ENCODE measurements around the gene VKORC1L1. TPM values are rescaled to one million over a fixed set of nuclear protein-coding genes. Genes with fewer than 3 reads are reported as not detected.

VKORC1L1 gene
- total and polyA plus RNA-seq, 9 of the 15 experiments (the other 6 are each of a cell fraction or from before 2014, with no cell fraction given): 6.8 to 36.5 (median 19.3) TPM

DNA sequence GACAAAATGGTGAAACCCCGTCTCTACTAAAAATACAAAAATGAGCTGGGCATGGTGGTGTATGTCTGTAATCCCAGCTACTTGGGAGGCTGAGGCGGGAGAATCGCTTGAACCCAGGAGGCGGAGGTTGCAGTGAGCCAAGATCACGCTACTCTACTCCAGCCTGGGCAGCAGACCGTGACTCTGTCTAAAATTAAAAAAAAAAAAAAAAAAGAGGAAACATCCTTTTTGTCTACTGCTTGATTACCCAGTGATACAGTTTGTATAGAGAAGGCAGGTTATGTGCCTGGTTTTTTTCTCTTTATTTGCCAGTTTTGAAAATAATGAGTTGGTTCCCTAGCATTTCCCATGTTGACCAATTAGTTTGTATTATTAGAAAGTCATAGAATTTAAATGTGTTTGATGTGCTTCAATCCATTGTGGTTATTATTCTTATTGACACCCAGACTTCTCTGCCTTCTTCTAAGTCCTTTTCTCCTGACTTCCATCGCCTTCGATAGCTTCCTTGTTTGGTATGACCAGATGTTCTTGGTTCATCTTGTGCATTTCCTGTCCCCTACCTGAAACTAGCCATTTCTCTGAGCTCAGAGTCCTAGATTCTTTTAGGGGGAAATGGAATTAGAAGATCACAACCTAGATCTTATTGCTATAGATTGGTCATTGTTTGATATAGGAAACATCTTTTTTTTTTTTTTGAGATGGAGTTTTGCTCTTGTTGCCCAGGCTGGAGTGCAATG lies 43.2 kb downstream of the VKORC1L1 start:
- no peak overlapping the region for H3K9ac ChIP-seq (ENCODE audit: insufficient read depth in 1 of 2, low read depth in 2 of 2, low read length in 2 of 2)
- 89% methylated on average over 8 of the region's 8 CpGs for WGBS (ENCODE audit: insufficient coverage, low coverage, missing lambda C conversion rate)
- H3K4me3 ChIP-seq: no peak overlapping the region
- H3K27ac ChIP-seq (ENCODE audit: extremely low read depth, low read depth, low read length): no peak overlapping the region
- BruUV-seq (replicated peaks): no TSS peak
- no peaks in the 10 kb centered on the region for H3K9me1 ChIP-seq (ENCODE audit: control insufficient read depth, insufficient read depth, low read length)
- FAIRE-seq (no peak), ATAC-seq (no peak), DNase-seq (ENCODE audit: extremely low read depth in 1 of 4, low spot score in 3 of 4) (no peak)
- H3K4me1 ChIP-seq (replicated peaks in 1 of 2; ENCODE audit: control insufficient read depth in 2 of 2, insufficient read depth in 2 of 2, low read length in 2 of 2): no peaks in the 10 kb centered on the region
- H2AFZ ChIP-seq (ENCODE audit: low read depth, low read length): no peak overlapping the region
- no peaks in the 10 kb centered on the region for H3K9me3 ChIP-seq (replicated peaks; ENCODE audit: control insufficient read depth, insufficient read depth, low read depth, low read length)
- CTCF ChIA-PET (ENCODE audit: low intra/inter-chr PET ratio): no interaction called here
- intact Hi-C loops (cut with micrococcal nuclease): no loop called here
- POLR2A ChIA-PET: interaction anchor here (0.6 kb wide), 1 partner anchor 444 kb away, joined by 3 read pairs; no protein-coding TSS in a partner anchor
- no peaks in the 10 kb centered on the region for H4K20me1 ChIP-seq (replicated peaks; ENCODE audit: control insufficient read depth, insufficient read depth, low read length)
- H3K27me3 ChIP-seq (ENCODE audit: control insufficient read depth in 2 of 2, insufficient read depth in 2 of 2, low read length in 2 of 2): no peaks in the 10 kb centered on the region
- H3K36me3 ChIP-seq (ENCODE audit: control insufficient read depth, insufficient read depth, low read length): peaks cover 29% of the 10 kb centered on the region
- no peak for TF ChIP-seq HNRNPLL (IDR thresholded peaks at IDR 0.05; ENCODE audit: low read depth, low read length, poor library complexity, severe bottlenecking)
- no peak for TF ChIP-seq SAFB (IDR thresholded peaks at IDR 0.05; ENCODE audit: borderline replicate concordance, low read depth, low read length)
- no peak for TF ChIP-seq ZNF384 (IDR thresholded peaks at IDR 0.05; ENCODE audit: low read depth, low read length)
- no peak for TF ChIP-seq YBX1 (IDR thresholded peaks at IDR 0.05)
- no peak for TF ChIP-seq ZSCAN32 (CRISPR knock-in tag; IDR thresholded peaks at IDR 0.05)
- TF ChIP-seq STAT5A (IDR thresholded peaks at IDR 0.05; ENCODE audit: borderline replicate concordance, low read length): no peak
- no peak for TF ChIP-seq ZFPM2 (CRISPR knock-in tag; IDR thresholded peaks at IDR 0.05)
- no peak for TF ChIP-seq ZBTB1 (CRISPR knock-in tag; IDR thresholded peaks at IDR 0.05; ENCODE audit: borderline replicate concordance, low read depth)
- TF ChIP-seq POLR2AphosphoS2 (IDR thresholded peaks at IDR 0.05; ENCODE audit: low read length): no peak
- no peak for TF ChIP-seq RUNX1 (IDR thresholded peaks at IDR 0.05; ENCODE audit: low read depth)
- H3K4me2 ChIP-seq (ENCODE audit: insufficient read depth, low read length): no peak overlapping the region
- peaks cover 42% of the 10 kb centered on the region for H3K79me2 ChIP-seq (ENCODE audit: control insufficient read depth, insufficient read depth, low read length)
- in situ Hi-C loops (cut with MboI): no loop called here
